Activated CD4-positive, alpha-beta memory T cell treated with anti-CD3 and anti-CD28 coated beads for 36 hours (primary cell): Measurements from ENCODE around the gene KRTAP5-4. TPM values are rescaled to one million over a fixed set of nuclear protein-coding genes. Genes with fewer than 3 reads are reported as not detected.
"Not testable (repeated sequence)": the region's sequence is repeated elsewhere in the genome, so short reads cannot be mapped to it uniquely, and the experiment has no call there.

ENCODE experiments used
- CTCF ChIA-PET: fragments of 350-600 bp; sonication (Branson Sonifier 250); formaldehyde crosslinking; loops from one replicate; lab custom pipeline; 2021; ENCODE audit warnings: antibody characterized with exemption, inconsistent platforms; lab: Charles Lee
- POLR2A ChIA-PET: fragments of 350-600 bp; sonication (Branson Sonifier 250); formaldehyde crosslinking; loops from one replicate; lab custom pipeline; 2021; ENCODE audit warnings: antibody characterized with exemption; lab: Charles Lee
- DNase-seq: peaks from one replicate; pipeline ENCODE4 v3.0.0-alpha.2; 2020
- H3K27ac Mint-ChIP-seq: one replicate; pipeline ENCODE4 v1.8.0; 2021; ENCODE audit warnings: mixed read lengths
- H3K27me3 Mint-ChIP-seq: one replicate; pipeline ENCODE4 v1.8.0; 2021; ENCODE audit warnings: mixed read lengths
- H3K36me3 Mint-ChIP-seq: one replicate; pipeline ENCODE4 v1.8.0; 2021; ENCODE audit warnings: mixed read lengths
- H3K4me1 Mint-ChIP-seq: one replicate; pipeline ENCODE4 v1.8.0; 2021; ENCODE audit warnings: low read depth, mixed read lengths
- H3K4me3 Mint-ChIP-seq: one replicate; pipeline ENCODE4 v1.8.0; 2021; ENCODE audit warnings: mild to moderate bottlenecking, mixed read lengths
- H3K9me3 Mint-ChIP-seq: one replicate; pipeline ENCODE4 v1.8.0; 2021; ENCODE audit warnings: mixed read lengths
- intact Hi-C: fragments of 100-400 bp; cut with micrococcal nuclease; formaldehyde crosslinking; loops from one replicate; pipeline ENCODE4 v1.15.1; 2023
- total RNA-seq, 2 experiments: library from RNA; stranded (reverse); gene quantifications; one replicate each; pipeline ENCODE4 v1.2.3, GENCODE V29; 2021

Gene KRTAP5-4, protein sequence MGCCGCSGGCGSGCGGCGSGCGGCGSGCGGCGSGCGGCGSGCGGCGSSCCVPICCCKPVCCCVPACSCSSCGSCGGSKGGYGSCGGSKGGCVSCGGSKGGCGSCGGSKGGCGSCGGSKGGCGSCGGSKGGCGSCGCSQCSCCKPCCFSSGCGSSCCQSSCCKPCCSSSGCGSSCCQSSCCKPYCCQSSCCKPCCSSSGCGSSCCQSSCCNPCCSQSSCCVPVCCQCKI
- total RNA-seq: not detected

- Mint-ChIP-seq H3K9me3 (no peaks in the 10 kb centered on the region), H3K4me1 (peaks cover 6% of the 10 kb centered on the region), H3K36me3 (no peaks in the 10 kb centered on the region), H3K27me3 (peaks cover 4% of the 10 kb centered on the region), H3K4me3 (no peak within 1 kb of the TSS), H3K27ac (no peak within 1 kb of the TSS)
- POLR2A ChIA-PET: no interaction called here
- no peak for DNase-seq
- intact Hi-C loops: no loop called here
- CTCF ChIA-PET: no interaction called here
Observed at GRCh38 chr11:1622086-1622485, at the start of gene KRTAP5-4. Gene KRTAP5-4, minus strand, starts transcription at chr11:1622138. Its CDS starts 45 bp downstream, at chr11:1622093.

DNA sequence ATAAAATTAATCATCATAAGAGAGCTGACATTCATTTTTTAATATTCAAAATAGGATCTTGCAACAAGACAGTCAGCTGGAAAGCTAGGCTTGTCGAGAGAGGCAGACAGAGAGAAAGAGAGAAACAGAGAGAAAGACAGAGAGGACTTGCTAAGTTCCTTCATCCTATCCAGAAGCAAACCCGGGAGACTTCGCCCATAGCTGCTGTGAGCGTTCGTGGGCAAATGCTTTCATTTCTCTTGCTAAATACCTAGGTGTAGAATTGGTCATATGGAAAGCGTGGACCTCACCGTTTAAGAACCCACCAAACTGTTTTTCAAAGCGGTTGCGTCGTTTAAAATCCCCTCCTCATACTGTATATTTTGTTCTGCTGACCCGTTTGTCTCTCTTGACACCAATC is 49.7 kb upstream of the KRTAP5-4 start:
- no peak overlapping the region for H3K27ac Mint-ChIP-seq
- H3K36me3 Mint-ChIP-seq: no peaks in the 10 kb centered on the region
- CTCF ChIA-PET: interaction anchor here (0.7 kb wide), 1 partner anchor 495 kb away, joined by 3 read pairs; no protein-coding TSS in a partner anchor

DNA sequence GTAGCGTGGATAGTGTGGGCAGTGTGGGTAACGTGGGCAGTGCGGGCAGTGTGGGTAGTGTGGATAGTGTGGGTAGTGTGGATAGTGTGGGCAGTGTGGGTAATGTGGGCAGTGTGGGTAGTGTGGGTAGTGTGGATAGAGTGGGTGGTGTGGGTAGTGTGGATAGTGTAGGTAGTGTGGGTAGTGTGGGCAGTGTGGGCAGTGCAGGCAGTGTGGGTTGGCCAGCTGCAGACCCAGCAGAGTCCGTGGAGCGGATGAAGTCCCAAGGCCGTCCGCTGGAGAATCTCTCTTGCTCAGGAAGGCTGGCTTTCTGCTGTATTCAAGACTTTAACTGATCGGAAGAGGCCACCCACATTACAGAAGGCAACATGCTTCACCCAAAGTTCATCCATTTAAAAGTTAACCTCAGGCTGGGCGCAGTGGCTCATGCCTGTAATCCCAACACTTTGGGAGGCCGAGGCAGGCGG is 49.0 kb upstream of the KRTAP5-4 start:
- no peaks in the 10 kb centered on the region for H3K9me3 Mint-ChIP-seq
- intact Hi-C loops: no loop called here
- no peak for DNase-seq
- no peak overlapping the region for H3K4me3 Mint-ChIP-seq
- no peaks in the 10 kb centered on the region for H3K4me1 Mint-ChIP-seq
- no peaks in the 10 kb centered on the region for H3K36me3 Mint-ChIP-seq
- CTCF ChIA-PET: no interaction called here
- POLR2A ChIA-PET: no interaction called here
- peaks cover 27% of the 10 kb centered on the region for H3K27me3 Mint-ChIP-seq
- no peak overlapping the region for H3K27ac Mint-ChIP-seq

More for the DNA sequence above, 49.7 kb upstream of the KRTAP5-4 start:
- POLR2A ChIA-PET: no interaction called here
- no peak overlapping the region for H3K4me3 Mint-ChIP-seq
- intact Hi-C loops: no loop called here
- no peak for DNase-seq
- no peaks in the 10 kb centered on the region for H3K4me1 Mint-ChIP-seq
- H3K27me3 Mint-ChIP-seq: peaks cover 29% of the 10 kb centered on the region
- H3K9me3 Mint-ChIP-seq: no peaks in the 10 kb centered on the region

DNA sequence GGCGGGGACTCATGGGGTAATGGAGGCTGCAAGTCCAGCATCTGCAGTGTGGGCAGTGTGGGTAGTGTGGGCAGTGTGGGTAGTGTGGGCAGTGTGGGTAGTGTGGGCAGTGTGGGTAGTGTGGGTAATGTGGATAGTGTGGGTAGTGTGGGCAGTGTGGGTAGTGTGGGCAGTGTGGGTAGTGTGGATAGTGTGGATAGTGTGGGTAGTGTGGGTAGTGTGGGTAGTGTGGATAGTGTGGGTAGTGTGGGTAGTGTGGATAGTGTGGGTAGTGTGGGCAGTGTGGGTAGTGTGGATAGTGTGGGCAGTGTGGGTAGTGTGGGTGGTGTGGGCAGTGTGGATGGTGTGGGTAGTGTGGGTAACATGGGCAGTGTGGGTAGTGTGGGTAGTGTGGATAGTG is 48.5 kb upstream of the KRTAP5-4 start:
- H3K27ac Mint-ChIP-seq, intact Hi-C loops: not testable (repeated sequence)
- CTCF ChIA-PET: interaction anchor here (0.7 kb wide), 1 partner anchor 18 kb away, joined by 3 read pairs; no protein-coding TSS in a partner anchor

GRCh38 chr11:1669546-1670218 is 47.7 kb upstream of the KRTAP5-4 start:
- DNase-seq: no peak
- H3K9me3 Mint-ChIP-seq: no peaks in the 10 kb centered on the region
- H3K4me3 Mint-ChIP-seq: no peak overlapping the region
- POLR2A ChIA-PET: no interaction called here
- CTCF ChIA-PET: interaction anchor here (0.7 kb wide), 2 partner anchors 17 kb away, joined by 3 to 5 read pairs; no protein-coding TSS in a partner anchor
- H3K36me3 Mint-ChIP-seq: no peaks in the 10 kb centered on the region
- intact Hi-C loops: no loop called here
- H3K27me3 Mint-ChIP-seq: peaks cover 21% of the 10 kb centered on the region
- no peak overlapping the region for H3K27ac Mint-ChIP-seq
- no peaks in the 10 kb centered on the region for H3K4me1 Mint-ChIP-seq

More for the DNA sequence above, 48.5 kb upstream of the KRTAP5-4 start:
- H3K9me3 Mint-ChIP-seq, POLR2A ChIA-PET, H3K4me3 Mint-ChIP-seq, H3K4me1 Mint-ChIP-seq, DNase-seq, H3K36me3 Mint-ChIP-seq: not testable (repeated sequence)
- H3K27me3 Mint-ChIP-seq: peaks cover 23% of the 10 kb centered on the region

DNA sequence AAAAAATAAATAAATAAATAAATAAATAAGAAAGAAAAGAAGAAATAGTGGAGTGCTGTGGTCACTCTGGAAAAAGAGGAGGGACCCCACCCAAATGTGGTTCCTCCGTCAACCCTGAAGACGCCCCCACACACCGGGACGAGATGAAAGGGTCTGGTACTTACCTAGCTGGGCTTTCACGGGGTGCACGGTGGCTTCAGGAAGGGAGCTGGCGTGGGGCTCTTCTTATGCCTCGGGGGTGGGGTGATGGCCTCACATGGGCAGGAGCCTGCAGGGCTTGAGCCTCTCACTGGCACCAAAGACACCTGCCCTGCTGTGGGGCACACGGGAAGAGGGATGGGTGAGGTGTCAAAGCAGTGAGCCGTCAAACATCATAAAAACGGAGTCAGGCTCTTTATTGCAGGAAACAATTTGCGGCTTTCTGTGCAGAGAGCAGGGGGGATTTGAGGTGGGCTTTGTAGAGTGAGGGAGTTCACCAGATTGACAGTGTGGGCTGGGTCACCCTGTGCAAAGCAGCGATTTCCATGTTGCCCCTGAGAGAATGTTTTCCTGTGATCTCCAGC is 47.1 kb upstream of the KRTAP5-4 start:
- intact Hi-C loops: no loop called here
- no peak for DNase-seq
- no peaks in the 10 kb centered on the region for H3K36me3 Mint-ChIP-seq
- no peaks in the 10 kb centered on the region for H3K9me3 Mint-ChIP-seq
- H3K4me1 Mint-ChIP-seq: no peaks in the 10 kb centered on the region
- H3K27ac Mint-ChIP-seq: no peak overlapping the region
- peaks cover 19% of the 10 kb centered on the region for H3K27me3 Mint-ChIP-seq
- POLR2A ChIA-PET: no interaction called here
- CTCF ChIA-PET: interaction anchor here (0.7 kb wide), 1 partner anchor 16 kb away, joined by 5 read pairs; no protein-coding TSS in a partner anchor
- H3K4me3 Mint-ChIP-seq: no peak overlapping the region

DNA sequence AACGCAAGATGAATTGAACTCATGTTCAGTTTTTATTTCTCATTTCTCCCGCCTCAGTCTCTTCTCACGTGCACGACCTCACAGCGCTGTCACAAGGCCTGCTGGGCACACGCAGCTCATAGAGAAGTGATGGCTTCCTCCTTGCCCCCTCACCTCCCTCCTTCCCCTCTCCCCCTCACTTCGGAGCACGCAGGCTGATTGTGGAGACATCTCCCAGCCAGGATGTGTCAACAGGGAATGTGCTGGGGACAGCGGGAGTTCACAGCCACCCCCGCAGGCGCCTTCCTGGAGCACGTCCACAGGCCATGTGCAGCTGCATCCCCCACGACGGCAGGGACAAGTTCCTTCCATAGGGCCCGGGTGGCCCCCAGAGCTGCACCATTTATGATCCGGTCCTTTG is 46.0 kb upstream of the KRTAP5-4 start:
- intact Hi-C loops: no loop called here
- H3K4me1 Mint-ChIP-seq: no peaks in the 10 kb centered on the region
- peaks cover 19% of the 10 kb centered on the region for H3K27me3 Mint-ChIP-seq

GRCh38 chr11:1667121-1667850 is 45.3 kb upstream of the KRTAP5-4 start:
- Mint-ChIP-seq H3K27ac (no peak overlapping the region), H3K36me3 (no peaks in the 10 kb centered on the region), H3K4me1 (no peaks in the 10 kb centered on the region), H3K9me3 (no peaks in the 10 kb centered on the region), H3K4me3 (no peak overlapping the region), H3K27me3 (peaks cover 21% of the 10 kb centered on the region)
- DNase-seq: no peak
- intact Hi-C loops: no loop called here
- POLR2A ChIA-PET: no interaction called here
- CTCF ChIA-PET: interaction anchor here (0.8 kb wide), 2 partner anchors 15 to 25 kb away, joined by 3 read pairs; no protein-coding TSS in a partner anchor

More for the DNA sequence above, 46.0 kb upstream of the KRTAP5-4 start:
- DNase-seq: no peak
- ChIA-PET POLR2A (no interaction called here), CTCF (interaction anchor here (0.8 kb wide), 1 partner anchor 25 kb away, joined by 3 read pairs; no protein-coding TSS in a partner anchor)
- Mint-ChIP-seq H3K27ac (no peak overlapping the region), H3K9me3 (no peaks in the 10 kb centered on the region), H3K4me3 (no peak overlapping the region), H3K36me3 (no peaks in the 10 kb centered on the region)

DNA sequence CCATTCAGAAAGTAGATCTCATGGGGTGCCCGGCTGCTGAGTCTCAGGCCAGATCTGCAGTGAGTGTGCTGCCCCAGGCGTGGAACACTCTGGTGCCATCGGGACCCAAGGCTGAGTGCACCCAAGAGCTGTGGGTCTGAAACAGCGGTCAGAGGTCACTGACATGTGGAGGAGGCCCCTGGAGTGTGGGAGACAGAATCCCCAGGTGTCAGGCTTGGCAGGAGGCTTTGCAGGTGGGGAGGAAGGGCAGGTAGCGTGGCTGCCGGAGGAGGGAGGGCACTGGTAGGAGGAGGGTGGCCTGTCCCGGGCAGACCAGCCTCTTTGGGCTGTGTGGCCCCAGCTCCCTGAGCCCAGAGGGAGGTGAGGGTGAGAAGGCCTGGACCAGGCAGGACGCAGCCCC is 43.4 kb upstream of the KRTAP5-4 start:
- no peak for DNase-seq
- Mint-ChIP-seq H3K4me1 (peaks cover 2% of the 10 kb centered on the region), H3K27ac (no peak overlapping the region), H3K9me3 (no peaks in the 10 kb centered on the region), H3K27me3 (peaks cover 27% of the 10 kb centered on the region), H3K4me3 (no peak overlapping the region), H3K36me3 (no peaks in the 10 kb centered on the region)
- intact Hi-C loops: no loop called here
- ChIA-PET CTCF (no interaction called here), POLR2A (no interaction called here)

DNA sequence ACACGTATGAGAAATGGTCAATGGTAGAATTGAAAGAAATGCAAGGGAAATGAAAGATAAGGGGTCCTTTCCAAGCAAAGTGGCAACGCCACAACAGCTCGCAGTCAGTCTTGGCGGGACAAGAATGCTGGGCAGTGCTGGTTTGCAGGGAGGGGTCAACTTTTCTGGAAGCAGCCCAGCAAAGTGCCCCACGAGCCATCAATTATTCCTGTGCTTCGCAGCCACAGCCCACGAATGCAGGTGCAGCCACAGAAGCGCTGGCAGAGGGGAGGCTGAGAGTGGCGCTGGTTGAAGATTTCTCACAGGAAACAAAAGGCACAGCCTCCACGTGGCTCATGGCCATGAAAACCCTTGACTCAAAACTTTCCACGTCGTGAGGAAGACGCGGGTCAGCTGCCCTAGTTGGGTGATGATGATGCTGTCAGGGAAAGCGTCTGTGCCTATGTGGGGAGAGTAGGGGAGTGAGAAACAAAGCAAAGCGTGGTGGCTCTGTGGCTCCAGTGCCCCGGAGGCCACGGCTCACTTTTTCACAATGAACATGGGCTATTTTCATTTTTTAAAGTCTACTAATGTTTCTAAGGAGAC is 40.9 kb upstream of the KRTAP5-4 start:
- H3K4me1 Mint-ChIP-seq, POLR2A ChIA-PET, H3K27ac Mint-ChIP-seq, H3K36me3 Mint-ChIP-seq, H3K9me3 Mint-ChIP-seq, DNase-seq, H3K4me3 Mint-ChIP-seq, CTCF ChIA-PET, intact Hi-C loops: not testable (repeated sequence)
- peaks cover 29% of the 10 kb centered on the region for H3K27me3 Mint-ChIP-seq

DNA sequence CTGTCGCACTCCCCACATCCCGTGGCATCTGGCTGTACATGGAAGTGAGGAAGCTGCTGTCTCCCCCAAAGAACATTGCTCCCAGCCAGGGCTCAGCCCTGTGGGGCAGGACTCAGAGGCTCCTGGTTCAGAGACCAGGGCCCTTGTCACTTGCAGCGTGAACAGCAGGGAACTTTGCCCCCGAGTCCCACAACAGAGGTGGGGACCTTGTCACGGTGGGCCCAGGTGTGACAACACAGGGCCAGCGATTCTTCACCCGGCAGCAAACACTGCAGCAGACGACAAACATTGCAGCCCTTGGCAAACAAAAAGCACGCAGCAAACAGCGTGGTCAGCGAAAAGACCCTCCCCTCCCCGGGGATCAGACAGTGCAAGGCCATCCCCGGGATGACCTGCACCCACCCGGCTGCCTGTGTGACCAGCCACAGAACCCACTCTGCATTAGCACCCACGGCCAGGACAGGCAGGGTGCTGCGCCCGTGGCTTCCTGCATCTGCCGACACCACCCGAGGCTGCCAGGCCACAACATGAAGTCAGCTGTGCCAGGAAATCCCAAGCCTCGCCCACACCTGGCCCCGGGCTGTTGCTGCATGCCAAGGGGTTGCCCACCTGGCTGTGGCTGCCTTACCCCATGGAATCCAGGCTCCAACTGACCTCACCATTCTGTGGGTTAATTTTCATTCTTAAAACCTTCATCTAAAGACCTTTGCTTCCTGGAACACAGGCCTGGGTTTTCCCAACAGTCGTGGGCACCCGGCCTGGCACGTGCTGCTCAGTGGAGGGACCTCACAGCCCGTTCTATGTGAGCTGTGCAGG is 39.7 kb upstream of the KRTAP5-4 start:
- POLR2A ChIA-PET, intact Hi-C loops, H3K9me3 Mint-ChIP-seq, H3K4me1 Mint-ChIP-seq, H3K36me3 Mint-ChIP-seq, H3K27ac Mint-ChIP-seq, CTCF ChIA-PET, H3K4me3 Mint-ChIP-seq, DNase-seq: not testable (repeated sequence)
- H3K27me3 Mint-ChIP-seq: peaks cover 25% of the 10 kb centered on the region
